ENCODE results near the gene FBLL1.
A peak's percentile ranks its signal among the peaks of the same experiment; 100 is the strongest.

FBLL1 gene

DNA sequence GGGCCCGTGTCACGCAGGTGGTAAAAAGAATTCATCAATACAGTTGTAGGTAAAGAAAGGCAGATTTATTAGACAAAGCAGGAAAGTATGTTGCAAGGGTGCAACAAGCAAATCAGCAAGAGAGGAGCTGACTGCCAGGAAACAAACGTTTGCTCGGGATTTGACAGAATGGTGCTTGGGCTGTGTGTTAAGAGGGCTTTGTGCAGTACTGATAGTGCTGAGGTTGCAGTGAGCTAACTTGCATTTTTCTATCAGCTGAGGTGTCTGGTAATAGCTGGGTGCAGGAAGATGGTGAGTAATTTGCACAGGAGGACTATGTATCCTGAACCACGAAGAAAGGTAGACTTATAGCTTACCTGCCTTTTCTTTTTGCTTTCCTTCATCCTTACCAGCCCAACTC lies 46.7 kb upstream of the FBLL1 start:
- no peaks in the 10 kb centered on the region for H3K9me3 ChIP-seq (ENCODE audit: low read length)
- no peaks in the 10 kb centered on the region for H3K36me3 ChIP-seq (ENCODE audit: insufficient read depth, low read length)
- H3K9ac ChIP-seq (ENCODE audit: low read length): no peak overlapping the region
- H3K27ac ChIP-seq (ENCODE audit: low read depth, low read length, poor library complexity, severe bottlenecking): no peak overlapping the region
- H3K79me2 ChIP-seq (ENCODE audit: insufficient read depth, low read length): no peaks in the 10 kb centered on the region
- H3K4me1 ChIP-seq (ENCODE audit: insufficient read depth, low read length, severe bottlenecking): peaks cover 18% of the 10 kb centered on the region
- no peaks in the 10 kb centered on the region for H4K20me1 ChIP-seq (ENCODE audit: insufficient read depth, low read length)
- no peak overlapping the region for H3K4me2 ChIP-seq (ENCODE audit: low read length)
- H2AFZ ChIP-seq (ENCODE audit: low read length): no peak overlapping the region
- no peak for TF ChIP-seq EZH2 (IDR thresholded peaks at IDR 0.05; ENCODE audit: borderline replicate concordance, low read length)
- TF ChIP-seq, protein P1, sequence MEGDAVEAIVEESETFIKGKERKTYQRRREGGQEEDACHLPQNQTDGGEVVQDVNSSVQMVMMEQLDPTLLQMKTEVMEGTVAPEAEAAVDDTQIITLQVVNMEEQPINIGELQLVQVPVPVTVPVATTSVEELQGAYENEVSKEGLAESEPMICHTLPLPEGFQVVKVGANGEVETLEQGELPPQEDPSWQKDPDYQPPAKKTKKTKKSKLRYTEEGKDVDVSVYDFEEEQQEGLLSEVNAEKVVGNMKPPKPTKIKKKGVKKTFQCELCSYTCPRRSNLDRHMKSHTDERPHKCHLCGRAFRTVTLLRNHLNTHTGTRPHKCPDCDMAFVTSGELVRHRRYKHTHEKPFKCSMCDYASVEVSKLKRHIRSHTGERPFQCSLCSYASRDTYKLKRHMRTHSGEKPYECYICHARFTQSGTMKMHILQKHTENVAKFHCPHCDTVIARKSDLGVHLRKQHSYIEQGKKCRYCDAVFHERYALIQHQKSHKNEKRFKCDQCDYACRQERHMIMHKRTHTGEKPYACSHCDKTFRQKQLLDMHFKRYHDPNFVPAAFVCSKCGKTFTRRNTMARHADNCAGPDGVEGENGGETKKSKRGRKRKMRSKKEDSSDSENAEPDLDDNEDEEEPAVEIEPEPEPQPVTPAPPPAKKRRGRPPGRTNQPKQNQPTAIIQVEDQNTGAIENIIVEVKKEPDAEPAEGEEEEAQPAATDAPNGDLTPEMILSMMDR (IDR thresholded peaks at IDR 0.05; ENCODE audit: low read length): no peak
- no peaks in the 10 kb centered on the region for H3K27me3 ChIP-seq (ENCODE audit: insufficient read depth, low read length)
- H3K9me2 ChIP-seq (ENCODE audit: low read depth, low read length): no peaks in the 10 kb centered on the region
- no peak overlapping the region for H3K4me3 ChIP-seq (ENCODE audit: low read depth, low read length, poor library complexity, severe bottlenecking)
- no peaks in the 10 kb centered on the region for H3F3A ChIP-seq (ENCODE audit: insufficient read depth, low read length)

GRCh38 chr5:168486136-168486879 lies 42.8 kb upstream of the FBLL1 start, which contains the start of gene RARS1:
RARS1 (plus strand) TSS chr5:168486471; CDS start chr5:168486499, 28 bp downstream.
- Histone ChIP-seq H3K27me3 (ENCODE audit: insufficient read depth, low read length) (no peaks in the 10 kb centered on the region), H2AFZ (ENCODE audit: low read length) (peak within 1 kb of the TSS; percentile 97), H3K4me1 (ENCODE audit: insufficient read depth, low read length, severe bottlenecking) (peaks cover 17% of the 10 kb centered on the region), H3K27ac (ENCODE audit: low read depth, low read length, poor library complexity, severe bottlenecking) (no peak within 1 kb of the TSS), H3F3A (ENCODE audit: insufficient read depth, low read length) (no peaks in the 10 kb centered on the region), H3K4me2 (ENCODE audit: low read length) (peak within 1 kb of the TSS; percentile 79), H3K36me3 (ENCODE audit: insufficient read depth, low read length) (peaks cover 33% of the 10 kb centered on the region), H3K9me3 (ENCODE audit: low read length) (no peaks in the 10 kb centered on the region), H3K9me2 (ENCODE audit: low read depth, low read length) (no peaks in the 10 kb centered on the region), H3K9ac (ENCODE audit: low read length) (peak within 1 kb of the TSS; percentile 86), H4K20me1 (ENCODE audit: insufficient read depth, low read length) (no peaks in the 10 kb centered on the region), H3K79me2 (ENCODE audit: insufficient read depth, low read length) (no peaks in the 10 kb centered on the region), H3K4me3 (ENCODE audit: low read depth, low read length, poor library complexity, severe bottlenecking) (peak within 1 kb of the TSS; percentile 99)
- TF ChIP-seq EZH2 (IDR thresholded peaks at IDR 0.05; ENCODE audit: borderline replicate concordance, low read length): no peak
- TF ChIP-seq, protein P1 (IDR thresholded peaks at IDR 0.05; ENCODE audit: low read length): peak; percentile 94

GRCh38 chr5:168489059-168489458 lies 40.0 kb upstream of the FBLL1 start:
- no peak overlapping the region for H3K27ac ChIP-seq (ENCODE audit: low read depth, low read length, poor library complexity, severe bottlenecking)
- no peak overlapping the region for H3K9ac ChIP-seq (ENCODE audit: low read length)
- H3K27me3 ChIP-seq (ENCODE audit: insufficient read depth, low read length): no peaks in the 10 kb centered on the region
- no peak overlapping the region for H3K4me3 ChIP-seq (ENCODE audit: low read depth, low read length, poor library complexity, severe bottlenecking)
- H3K9me3 ChIP-seq (ENCODE audit: low read length): no peaks in the 10 kb centered on the region
- no peaks in the 10 kb centered on the region for H3K79me2 ChIP-seq (ENCODE audit: insufficient read depth, low read length)
- TF ChIP-seq EZH2 (IDR thresholded peaks at IDR 0.05; ENCODE audit: borderline replicate concordance, low read length): no peak
- TF ChIP-seq, protein P1 (IDR thresholded peaks at IDR 0.05; ENCODE audit: low read length): no peak
- H3F3A ChIP-seq (ENCODE audit: insufficient read depth, low read length): no peaks in the 10 kb centered on the region
- H3K4me2 ChIP-seq (ENCODE audit: low read length): no peak overlapping the region
- no peak overlapping the region for H2AFZ ChIP-seq (ENCODE audit: low read length)
- peaks cover 14% of the 10 kb centered on the region for H3K4me1 ChIP-seq (ENCODE audit: insufficient read depth, low read length, severe bottlenecking)
- no peaks in the 10 kb centered on the region for H3K9me2 ChIP-seq (ENCODE audit: low read depth, low read length)
- H3K36me3 ChIP-seq (ENCODE audit: insufficient read depth, low read length): peaks cover 60% of the 10 kb centered on the region
- H4K20me1 ChIP-seq (ENCODE audit: insufficient read depth, low read length): no peaks in the 10 kb centered on the region
